TTC549 (cell line): ENCODE results near the gene SHISA3.

Experiments used
- FAIRE-seq: peaks from 2 replicates; lab custom pipeline; 2012; peaks lifted over from hg19 to GRCh38; lab: Jason Lieb, UNC

Gene SHISA3

GRCh38 chr4:42392436-42392835, 4.9 kb upstream of the SHISA3 start:
- no peak for FAIRE-seq

GRCh38 chr4:42395595-42395994, 1.7 kb upstream of the SHISA3 start:
- FAIRE-seq: no peak

DNA sequence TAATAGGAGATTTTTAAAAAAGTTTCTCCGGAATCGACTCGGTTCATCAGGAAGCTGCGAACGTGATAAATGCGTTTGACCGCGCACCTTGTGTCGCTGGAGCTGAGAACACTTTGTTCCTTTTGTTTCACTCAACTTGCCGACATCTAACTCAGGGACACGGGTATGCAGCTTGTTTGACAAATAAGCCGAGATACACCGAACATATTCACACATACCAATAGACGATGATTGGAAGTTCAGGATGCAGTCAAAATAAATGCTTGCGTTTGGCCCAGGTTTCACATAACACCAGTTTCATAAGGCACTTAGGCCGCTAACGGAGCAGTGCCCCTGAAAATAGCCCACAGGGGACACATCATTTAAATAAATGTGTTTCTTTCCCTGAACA, 932 bp upstream of the SHISA3 start:
- FAIRE-seq: no peak

DNA sequence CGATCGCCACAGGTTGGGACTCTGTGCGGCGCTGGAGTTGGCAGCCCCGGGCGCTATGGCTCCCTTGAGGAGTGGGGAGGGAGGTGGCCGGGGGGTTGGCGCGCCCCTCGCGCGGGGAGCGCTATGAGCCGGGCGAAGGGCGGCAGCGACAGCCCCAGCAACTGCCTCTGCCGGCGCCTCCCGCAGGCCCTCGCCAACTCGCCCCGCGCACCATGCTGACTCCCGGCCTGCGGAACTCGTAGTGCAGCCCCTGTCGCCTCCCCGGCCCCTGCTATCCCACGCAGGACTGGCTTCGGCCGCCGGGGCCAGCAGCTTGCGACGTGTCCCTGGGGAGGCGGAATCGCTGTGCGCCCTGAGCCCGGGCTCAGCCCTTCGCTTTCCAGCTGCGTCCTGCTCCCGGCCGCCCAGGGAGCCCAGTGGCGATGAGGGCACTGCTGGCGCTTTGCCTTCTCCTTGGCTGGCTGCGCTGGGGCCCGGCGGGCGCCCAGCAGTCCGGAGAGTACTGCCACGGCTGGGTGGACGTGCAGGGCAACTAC, 415 bp downstream of the SHISA3 start:
- FAIRE-seq: no peak

- no peak for FAIRE-seq
These were observed 1.0 kb downstream of the SHISA3 start for GRCh38 chr4:42398171-42398870.

DNA sequence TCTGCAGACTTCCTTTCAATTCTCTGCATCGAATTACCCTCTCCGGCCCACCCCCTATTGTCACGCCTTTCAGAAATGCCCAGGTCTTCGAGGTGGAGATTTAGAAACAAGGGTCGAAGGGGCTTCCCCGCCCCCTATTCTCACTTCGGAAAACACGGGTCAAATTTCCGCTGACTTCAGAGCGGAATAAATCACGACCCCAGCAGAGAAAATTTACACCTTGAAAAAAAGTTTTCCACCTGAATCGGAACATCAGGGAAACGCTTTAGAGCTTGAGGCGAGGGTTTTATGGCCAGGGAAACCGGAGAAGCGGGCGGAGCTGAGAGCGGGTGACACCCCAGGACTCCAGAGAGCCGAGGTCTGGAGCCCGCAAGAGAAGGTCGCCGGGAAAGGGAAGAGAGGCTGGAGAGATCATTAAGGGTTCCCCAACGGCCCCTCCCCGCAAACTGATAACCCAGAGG, 1.6 kb downstream of the SHISA3 start:
- no peak for FAIRE-seq

DNA sequence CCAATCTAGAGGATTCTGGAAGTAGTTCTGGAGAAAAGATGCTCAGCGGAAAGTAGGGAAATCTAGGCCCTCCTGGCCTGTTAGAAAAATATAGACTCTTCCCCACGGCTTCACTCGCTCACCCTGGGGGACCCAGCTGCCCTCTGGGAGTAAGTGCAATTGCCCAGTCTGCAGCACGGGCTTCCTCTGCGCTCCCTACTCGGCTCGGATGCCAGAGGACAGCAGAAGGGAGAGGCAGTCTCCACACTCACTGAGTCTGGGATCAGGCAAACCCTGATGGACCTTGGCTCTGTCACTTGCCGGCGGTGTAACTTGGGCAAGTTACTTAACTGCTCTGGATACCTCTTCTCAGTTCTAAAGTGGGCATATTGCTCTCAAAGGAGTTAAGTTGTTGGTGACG, 2.1 kb downstream of the SHISA3 start:
- FAIRE-seq: no peak

DNA sequence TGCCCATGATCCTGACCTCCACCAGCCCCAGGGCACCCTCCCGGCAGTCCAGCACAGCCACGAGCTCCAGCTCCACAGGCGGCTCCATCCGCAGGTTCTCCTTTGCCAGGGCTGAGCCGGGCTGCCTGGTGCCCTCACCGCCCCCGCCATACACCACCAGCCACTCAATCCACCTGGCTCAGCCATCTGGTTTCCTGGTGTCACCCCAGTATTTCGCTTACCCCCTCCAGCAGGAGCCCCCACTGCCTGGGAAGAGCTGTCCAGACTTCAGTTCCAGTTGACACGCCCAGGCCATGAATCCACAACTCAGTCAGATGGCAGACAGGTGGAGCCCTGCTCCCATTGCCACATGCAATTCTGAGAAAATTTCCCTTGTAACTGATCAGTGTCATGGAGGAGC, 3.9 kb downstream of the SHISA3 start:
- no peak for FAIRE-seq

GRCh38 chr4:42404001-42404400, 6.7 kb downstream of the SHISA3 start:
- FAIRE-seq: no peak

DNA sequence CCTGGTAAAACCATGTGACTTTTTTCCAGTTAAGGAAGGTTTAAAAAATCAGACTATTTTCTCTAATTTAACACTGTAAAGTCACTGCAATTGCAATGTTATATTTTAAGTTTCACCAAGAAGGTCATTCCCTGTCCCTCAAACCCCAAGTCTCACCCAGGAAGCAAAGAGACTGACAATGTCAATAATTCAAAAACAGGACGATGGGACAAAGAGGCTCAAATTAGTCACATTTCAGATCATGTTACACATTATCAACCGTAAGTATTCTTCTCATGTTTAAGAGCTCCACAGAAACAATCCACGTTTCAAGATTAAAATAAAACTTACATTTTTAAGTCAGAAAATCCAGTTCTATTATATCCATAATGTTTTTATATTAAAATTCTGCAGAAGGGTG, 13.2 kb downstream of the SHISA3 start:
- no peak for FAIRE-seq

GRCh38 chr4:42411803-42412202, 14.5 kb downstream of the SHISA3 start:
- FAIRE-seq: no peak

DNA sequence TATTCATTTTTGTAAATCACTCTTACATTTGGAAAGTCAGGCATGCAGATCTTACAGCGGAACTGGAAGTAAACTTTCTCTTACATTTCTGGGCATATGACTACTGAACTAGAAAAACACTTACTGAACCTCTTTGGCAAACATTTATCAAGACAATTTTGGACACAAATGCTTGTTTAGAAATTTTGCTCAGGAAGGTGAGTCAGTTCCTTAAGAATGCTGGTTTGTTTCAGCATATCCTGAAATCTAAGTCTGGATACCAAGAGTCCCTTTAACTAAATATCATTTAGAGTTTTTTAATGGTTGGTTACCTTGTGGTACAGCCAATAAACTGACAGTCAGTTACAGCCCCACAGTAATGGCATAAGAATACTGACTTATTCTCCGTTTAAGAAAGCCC, 15.0 kb downstream of the SHISA3 start:
- no peak for FAIRE-seq

- FAIRE-seq: no peak
These were observed 18.0 kb downstream of the SHISA3 start for GRCh38 chr4:42415281-42415680.

DNA sequence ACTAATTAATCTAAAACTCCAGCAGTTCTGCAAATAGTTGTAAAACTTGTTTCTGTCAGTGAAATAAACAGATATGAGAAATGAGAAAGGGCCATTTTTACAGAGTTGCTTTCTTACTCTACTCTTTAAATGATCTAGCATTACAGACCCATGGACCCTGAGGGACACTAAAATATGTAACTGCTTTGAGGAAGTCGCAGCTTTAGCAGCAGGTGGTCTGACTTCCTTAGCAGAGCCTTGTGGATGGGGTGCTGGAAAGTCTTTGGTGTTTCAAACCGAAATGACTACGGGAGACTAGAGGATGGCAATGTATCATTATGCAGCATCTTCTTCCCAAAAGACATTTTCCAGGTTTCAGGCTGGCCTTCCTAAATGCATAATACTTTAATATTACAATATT, 18.7 kb downstream of the SHISA3 start:
- no peak for FAIRE-seq

- FAIRE-seq: no peak
These were observed 20.3 kb downstream of the SHISA3 start for GRCh38 chr4:42417550-42417949.

- FAIRE-seq: no peak
These were observed 22.9 kb downstream of the SHISA3 start for GRCh38 chr4:42420140-42420539.

DNA sequence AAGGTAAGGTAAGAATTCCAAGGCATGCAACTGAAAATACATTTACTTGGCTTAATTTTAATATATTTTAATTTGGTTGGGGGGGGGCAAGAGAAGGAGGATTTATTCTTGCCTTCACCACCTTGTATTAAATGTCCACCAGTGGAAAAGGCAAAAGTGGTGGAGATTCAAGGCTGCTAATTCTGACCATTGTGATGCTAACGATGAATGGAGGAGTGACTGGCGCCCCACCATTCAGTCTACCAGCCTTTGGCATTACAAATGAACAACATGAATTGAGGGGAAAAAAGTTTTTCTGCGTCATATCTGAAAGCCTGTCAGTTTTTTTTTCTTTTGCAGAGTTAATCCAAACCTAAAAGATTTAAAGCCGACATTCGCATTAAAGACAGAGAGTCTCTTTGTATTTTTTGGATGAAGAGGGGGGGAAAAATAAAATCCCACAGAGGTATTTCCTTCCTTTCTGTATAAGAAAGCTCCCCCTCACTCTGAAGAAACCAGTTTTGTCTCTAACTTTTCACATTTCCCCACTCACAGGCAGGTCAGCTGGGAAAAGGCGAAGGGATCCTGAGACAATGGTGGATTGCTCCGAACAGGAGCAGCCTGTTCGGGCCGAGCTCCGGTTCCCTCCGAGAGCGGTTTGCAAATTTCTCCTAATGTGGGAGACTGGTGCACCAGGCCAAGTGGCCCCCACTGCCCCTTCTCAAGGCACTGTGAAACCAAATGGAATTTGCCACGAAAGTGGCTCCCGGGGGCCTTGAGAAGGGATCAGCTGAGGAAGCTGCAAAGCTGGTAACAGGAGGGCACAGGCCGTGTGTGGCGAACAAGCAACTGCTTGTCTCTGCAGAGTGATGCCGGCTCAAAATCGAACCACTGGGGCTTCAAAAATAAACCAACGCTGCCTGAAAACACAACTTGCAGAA, 28.1 kb downstream of the SHISA3 start:
- no peak for FAIRE-seq

DNA sequence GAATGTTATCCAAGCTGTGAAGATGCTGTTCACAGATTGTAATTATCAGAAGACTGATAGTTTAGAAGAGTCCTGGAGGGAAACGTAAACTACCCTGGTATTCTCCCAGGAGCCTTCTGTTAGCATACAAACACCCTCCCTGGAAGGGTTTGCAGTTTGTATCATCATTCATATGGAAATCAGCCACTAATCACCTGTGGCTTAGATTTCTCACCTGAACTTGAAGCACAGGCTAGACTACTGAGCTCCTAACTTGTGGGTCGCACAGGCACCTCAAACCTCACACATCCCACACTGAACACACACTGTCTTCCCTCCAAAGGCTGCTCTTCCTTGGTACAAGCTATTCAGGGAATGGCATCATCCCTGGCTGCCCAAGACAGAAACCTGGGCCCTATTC, 30.7 kb downstream of the SHISA3 start:
- no peak for FAIRE-seq

GRCh38 chr4:42436928-42437565, 39.8 kb downstream of the SHISA3 start:
- FAIRE-seq: no peak

- no peak for FAIRE-seq
These were observed 42.8 kb downstream of the SHISA3 start for GRCh38 chr4:42440083-42440482.

- no peak for FAIRE-seq
These were observed 45.3 kb downstream of the SHISA3 start for GRCh38 chr4:42442601-42443000.

- no peak for FAIRE-seq
These were observed 47.8 kb downstream of the SHISA3 start for GRCh38 chr4:42445038-42445437.

- FAIRE-seq: no peak
These were observed 49.5 kb downstream of the SHISA3 start for GRCh38 chr4:42446823-42447222.
